K562 (cell line): ENCODE data around the gene OLFML2A. TPM values are rescaled to one million over a fixed set of nuclear protein-coding genes. Genes with fewer than 3 reads are reported as not detected.
A peak's percentile ranks its signal among the peaks of the same experiment; 100 is the strongest.

Experiments used
- MEIS2 ChIP-seq: fragments of 450-650 bp; IDR thresholded peaks from 2 replicates; pipeline ENCODE4 v1.6.1; 2014; ENCODE audit warnings: mild to moderate bottlenecking; ENCODE audit not compliant: partially characterized antibody
- MITF ChIP-seq: IDR thresholded peaks from 2 replicates; pipeline ENCODE4 v1.6.1; 2014; ENCODE audit warnings: antibody characterized with exemption
- NFXL1 ChIP-seq: fragments of 450-650 bp; formaldehyde crosslinking; IDR thresholded peaks from 2 replicates; pipeline ENCODE4 v1.4.0; 2021; ENCODE audit warnings: mild to moderate bottlenecking
- NR4A1 ChIP-seq, 2 experiments: fragments of 250-450 bp in 1 of 2; fragments of 450-650 bp in 1 of 2; sonication (Bioruptor Pico) in 1 of 2; IDR thresholded peaks; 2 replicates each; pipeline versions ENCODE4 v1.4.0 to v1.6.1; 2016 to 2020; ENCODE audit warnings: mild to moderate bottlenecking in 2 of 2, missing compliant biosample characterization in 1 of 2, missing genetic modification characterization in 1 of 2, moderate library complexity in 1 of 2
- PRDM10 ChIP-seq: fragments of 450-650 bp; IDR thresholded peaks from 2 replicates; pipeline ENCODE4 v1.6.1; 2018; ENCODE audit not compliant: partially characterized antibody
- SMARCE1 ChIP-seq: fragments of 450-650 bp; IDR thresholded peaks from 2 replicates; pipeline ENCODE4 v1.7.1; 2016; ENCODE audit warnings: mild to moderate bottlenecking
- ZBTB17 ChIP-seq: fragments of 450-650 bp; formaldehyde crosslinking; IDR thresholded peaks from 2 replicates; pipeline ENCODE4 v1.4.0; 2020; ENCODE audit warnings: mild to moderate bottlenecking
- ZNF318 ChIP-seq, 2 experiments: fragments of 450-650 bp; IDR thresholded peaks; 2 replicates each; pipeline ENCODE4 v1.6.1; 2016; ENCODE audit warnings: mild to moderate bottlenecking in 2 of 2, borderline replicate concordance in 1 of 2, low read depth in 1 of 2, moderate library complexity in 1 of 2
- ZNF512 ChIP-seq: IDR thresholded peaks from 2 replicates; pipeline ENCODE4 v1.6.1; 2016; ENCODE audit warnings: missing genetic modification characterization, missing compliant biosample characterization
- ZNF584 ChIP-seq: fragments of 200-800 bp; sonication (Bioruptor generic); IDR thresholded peaks from 2 replicates; pipeline ENCODE4 v1.6.1; 2016; ENCODE audit warnings: low read depth, mild to moderate bottlenecking, missing genetic modification characterization, missing compliant biosample characterization
- polyA plus RNA-seq, 8 experiments: library from polyadenylated mRNA; depleted of rRNA in 4 of 8; stranded (reverse) in 5 of 8; unstranded in 3 of 8; fragments of >200 nt; fragmentation: Nextera tagmentation in 2 of 8; fragmentation: Illumina TruSeq in 1 of 8; extraction: Ambion mirVana in 2 of 8; extraction: Trizol in 1 of 8; gene quantifications; 2 replicates each; pipeline versions ENCODE4 v1.2.1 to v1.2.3, GENCODE V29; 2011 to 2014; ENCODE audit warnings: inconsistent platforms in 1 of 8, missing spikeins in 1 of 8
- total RNA-seq, 7 experiments: library from RNA; depleted of rRNA in 6 of 7; stranded (reverse); fragments of >200 nt in 6 of 7; fragmentation: Illumina TruSeq in 2 of 7; extraction: Trizol in 2 of 7; gene quantifications; 2 replicates each; pipeline versions ENCODE4 v1.2.1 to v1.2.3, GENCODE V29; 2011 to 2021; ENCODE audit warnings: low replicate concordance in 1 of 7

OLFML2A gene
- total and polyA plus RNA-seq, 9 of the 15 experiments (the other 6 are each of a cell fraction or from before 2014, with no cell fraction given): 0.16 TPM; not detected in 8

- TF ChIP-seq ZNF318 (IDR thresholded peaks at IDR 0.05; ENCODE audit: borderline replicate concordance in 1 of 2, low read depth in 1 of 2) (no peak), MEIS2 (peak; percentile 39), NR4A1 (CRISPR knock-in tag; IDR thresholded peaks at IDR 0.05) (no peak), NR4A1 (tag; IDR thresholded peaks at IDR 0.05) (peak; percentile 65; the same call in 1 of the 2 replicates), ZNF512 (tag) (no peak), NFXL1 (CRISPR knock-in tag) (no peak), PRDM10 (peak; percentile 94), ZNF584 (0 out of 2 replicates have a peak, but pooled peaks have one; percentile 15), MITF (peak; percentile 87), ZBTB17 (CRISPR knock-in tag) (0 out of 2 replicates have a peak, but pooled peaks have one; percentile 30), SMARCE1 (peak; percentile 57; the same call in 1 of the 2 replicates)
These were observed 41.7 kb downstream of the OLFML2A start (continued) for GRCh38 chr9:124818431-124819281.
